ENCODE data around the gene SDCCAG8. TPM values are rescaled to one million over a fixed set of nuclear protein-coding genes. Genes with fewer than 3 reads are reported as not detected.

Gene SDCCAG8
- polyA plus RNA-seq, 2 of the 4 experiments (the other 2 are of a cell fraction), result 48.8 to 64.8 TPM

GRCh38 chr1:243507672-243508302 is 251.9 kb downstream of the SDCCAG8 start:
- ATAC-seq (no peak), FAIRE-seq (no peak), DNase-seq (ENCODE audit: low read depth in 1 of 2, low spot score in 1 of 2) (no peak)
- ChIA-PET CTCF (interaction anchor here (0.7 to 1.5 kb wide), 2 partner anchors 12 to 792 kb away, joined by 3 to 4 read pairs; no protein-coding TSS in a partner anchor), POLR2A (no interaction called here)
- H3K4me3 ChIP-seq, result no peak overlapping the region
- H3K9me3 ChIP-seq, result no peaks in the 10 kb centered on the region
- TF ChIP-seq TP53 (CRISPR knock-in tag; IDR thresholded peaks at IDR 0.05) (no peak), E2F6 (IDR thresholded peaks at IDR 0.05; ENCODE audit: borderline replicate concordance, low read depth) (no peak), KDM1A (IDR thresholded peaks at IDR 0.05; ENCODE audit: low read depth) (no peak), MAX (IDR thresholded peaks at IDR 0.05) (no peak), CHD2 (IDR thresholded peaks at IDR 0.05; ENCODE audit: low read length, partially characterized antibody) (no peak), FOSB (CRISPR knock-in tag; IDR thresholded peaks at IDR 0.05) (no peak), HOXB13 (CRISPR knock-in tag; IDR thresholded peaks at IDR 0.05; ENCODE audit: low read depth) (no peak), HOXA7 (CRISPR knock-in tag; IDR thresholded peaks at IDR 0.05) (no peak), USF2 (IDR thresholded peaks at IDR 0.05) (no peak), GATA3 (IDR thresholded peaks at IDR 0.05; ENCODE audit: borderline replicate concordance) (no peak), CBX2 (IDR thresholded peaks at IDR 0.05; ENCODE audit: borderline replicate concordance, low read depth) (no peak), NPAS2 (CRISPR knock-in tag; IDR thresholded peaks at IDR 0.05; ENCODE audit: borderline replicate concordance) (no peak), CEBPB (IDR thresholded peaks at IDR 0.05) (no peak), SREBF2 (IDR thresholded peaks at IDR 0.05) (no peak), PBX3 (IDR thresholded peaks at IDR 0.05) (no peak), POLR2A (IDR thresholded peaks at IDR 0.05; ENCODE audit: low read length) (no peak), EP300 (IDR thresholded peaks at IDR 0.05) (no peak), HDAC2 (IDR thresholded peaks at IDR 0.05) (no peak)
- H3K27ac ChIP-seq, result no peak overlapping the region
- WGBS (ENCODE audit: missing lambda C conversion rate), result 89% methylated on average over 8 of the region's 8 CpGs
- H3K4me2 ChIP-seq, result no peak overlapping the region
- no peaks in the 10 kb centered on the region for H3K4me1 ChIP-seq

GRCh38 chr1:243508303-243508713 is 252.5 kb downstream of the SDCCAG8 start:
- Histone ChIP-seq H3K9me3 (no peaks in the 10 kb centered on the region), H3K4me1 (no peaks in the 10 kb centered on the region), H3K4me3 (no peak overlapping the region), H3K4me2 (no peak overlapping the region), H3K27ac (no peak overlapping the region)
- ATAC-seq (no peak), DNase-seq (ENCODE audit: low read depth in 1 of 2, low spot score in 1 of 2) (no peak), FAIRE-seq (no peak)
- WGBS (ENCODE audit: missing lambda C conversion rate), result 92% methylated on average over 9 of the region's 9 CpGs
- POLR2A ChIA-PET, result no interaction called here
- CTCF ChIA-PET, result interaction anchor here (0.7 kb wide), 1 partner anchor 13 kb away, joined by 3 read pairs; no protein-coding TSS in a partner anchor
- no peak for TF ChIP-seq HEYL (CRISPR knock-in tag; IDR thresholded peaks at IDR 0.05)
- no peak for TF ChIP-seq ELK1 (IDR thresholded peaks at IDR 0.05; ENCODE audit: low read depth, low read length)
- TF ChIP-seq RARB (CRISPR knock-in tag; IDR thresholded peaks at IDR 0.05), result no peak
- TF ChIP-seq CBX2 (IDR thresholded peaks at IDR 0.05; ENCODE audit: borderline replicate concordance, low read depth), result no peak
- TF ChIP-seq MAX (IDR thresholded peaks at IDR 0.05), result no peak
- no peak for TF ChIP-seq RNF2 (IDR thresholded peaks at IDR 0.05; ENCODE audit: borderline replicate concordance, low read depth)
- TF ChIP-seq CEBPB (IDR thresholded peaks at IDR 0.05), result no peak
- TF ChIP-seq NPAS2 (CRISPR knock-in tag; IDR thresholded peaks at IDR 0.05; ENCODE audit: borderline replicate concordance), result no peak
- no peak for TF ChIP-seq CBX8 (IDR thresholded peaks at IDR 0.05)
- no peak for TF ChIP-seq JUN (IDR thresholded peaks at IDR 0.05)
- no peak for TF ChIP-seq RCOR1 (IDR thresholded peaks at IDR 0.05; ENCODE audit: low read depth, low read length)
- TF ChIP-seq EHF (CRISPR knock-in tag; IDR thresholded peaks at IDR 0.05), result no peak
- TF ChIP-seq KDM5A (IDR thresholded peaks at IDR 0.05), result no peak
- TF ChIP-seq PBX3 (IDR thresholded peaks at IDR 0.05), result no peak
- no peak for TF ChIP-seq ZNF302 (CRISPR knock-in tag; IDR thresholded peaks at IDR 0.05)
- no peak for TF ChIP-seq CTCF (IDR thresholded peaks at IDR 0.05)

All from A549 (cell line).